A673 (cell line): ENCODE data around the gene PIPOX. TPM values are rescaled to one million over a fixed set of nuclear protein-coding genes. Genes with fewer than 3 reads are reported as not detected.

Experiments used
- BruUV-seq: library from RNA; stranded (reverse); fragments of 400-500 nt; replicated peaks from 2 replicates; lab custom pipeline; 2021; lab: Mats Ljungman, UMichigan
- CTCF ChIA-PET: fragments of 300-600 bp; sonication (Branson Sonifier 250); formaldehyde crosslinking; loops from one replicate; lab custom pipeline; 2022; ENCODE audit warnings: antibody characterized with exemption; lab: Charles Lee
- POLR2A ChIA-PET: fragments of 300-600 bp; sonication (Branson Sonifier 250); formaldehyde crosslinking; loops from one replicate; lab custom pipeline; 2022; ENCODE audit warnings: antibody characterized with exemption; ENCODE audit not compliant: low non-redundant PET; lab: Charles Lee
- DNase-seq: peaks from one replicate; pipeline ENCODE4 v3.0.0-alpha.2; 2015; ENCODE audit warnings: low spot score
- H3K27ac ChIP-seq: fragments of 200-600 bp; sonication (generic); 2 replicates; pipeline ENCODE4 v1.5.1; 2016; ENCODE audit warnings: mixed run types, low read depth, mild to moderate bottlenecking, mixed read lengths, antibody characterized with exemption, low read length; ENCODE audit not compliant: poor library complexity, severe bottlenecking
- H3K27me3 ChIP-seq: fragments of 200-600 bp; sonication (generic); replicated peaks from 2 replicates; pipeline ENCODE4 v1.6.1; 2017; ENCODE audit warnings: mixed run types, low read depth, mild to moderate bottlenecking, mixed read lengths, antibody characterized with exemption, low read length; ENCODE audit not compliant: insufficient read depth, poor library complexity
- H3K36me3 ChIP-seq: fragments of 200-600 bp; sonication (generic); 2 replicates; pipeline ENCODE4 v1.6.1; 2016; ENCODE audit warnings: mixed run types, mild to moderate bottlenecking, mixed read lengths, antibody characterized with exemption, low read length; ENCODE audit not compliant: insufficient read depth, poor library complexity, severe bottlenecking
- H3K4me1 ChIP-seq: fragments of 200-600 bp; sonication (generic); 2 replicates; pipeline ENCODE4 v1.6.1; 2017; ENCODE audit warnings: mixed run types, mild to moderate bottlenecking, mixed read lengths, antibody characterized with exemption, low read length; ENCODE audit not compliant: insufficient read depth, poor library complexity, severe bottlenecking
- H3K4me3 ChIP-seq: fragments of 200-600 bp; sonication (generic); 2 replicates; pipeline ENCODE4 v1.5.1; 2016; ENCODE audit warnings: low read depth, mixed run types, mild to moderate bottlenecking, mixed read lengths, low read length; ENCODE audit not compliant: poor library complexity, severe bottlenecking
- H3K9me3 ChIP-seq: fragments of 200-600 bp; sonication (generic); 2 replicates; pipeline ENCODE4 v1.6.1; 2016; ENCODE audit warnings: mixed run types, low read depth, mild to moderate bottlenecking, mixed read lengths, antibody characterized with exemption, low read length; ENCODE audit not compliant: poor library complexity, severe bottlenecking
- CTCF ChIP-seq: fragments of 300-800, 200-600 bp; sonication (generic); conservative IDR thresholded peaks from 2 replicates; pipeline ENCODE4 v1.5.1; 2017; ENCODE audit warnings: low read depth, mild to moderate bottlenecking, antibody characterized with exemption, low read length, moderate library complexity, mixed read lengths
- EZH2 ChIP-seq: fragments of 200-600 bp; sonication (generic); IDR thresholded peaks from 2 replicates; pipeline ENCODE4 v1.6.1; 2017; ENCODE audit warnings: borderline replicate concordance, low read depth, mild to moderate bottlenecking, mixed read lengths, antibody characterized with exemption, low read length; ENCODE audit not compliant: poor library complexity, severe bottlenecking
- intact Hi-C: fragments of 100-400 bp; cut with micrococcal nuclease; formaldehyde crosslinking; loops from one replicate; pipeline ENCODE4 v1.10.0; 2022; ENCODE audit not compliant: unreplicated experiment
- total RNA-seq: library from RNA; stranded (reverse); gene quantifications from 2 replicates; pipeline ENCODE4 v1.2.3, GENCODE V29; 2021

The PIPOX gene
- total RNA-seq, 1 experiment from 2014 or later, result 8.8 TPM

GRCh38 chr17:29021226-29021625 is 21.7 kb upstream of the PIPOX start:
- ChIA-PET CTCF (no interaction called here), POLR2A (no interaction called here)
- Histone ChIP-seq H3K27ac (no peak overlapping the region), H3K36me3 (no peaks in the 10 kb centered on the region), H3K4me1 (peaks cover 24% of the 10 kb centered on the region), H3K27me3 (no peaks in the 10 kb centered on the region), H3K4me3 (no peak overlapping the region), H3K9me3 (no peaks in the 10 kb centered on the region)
- intact Hi-C loops, result no loop called here
- TF ChIP-seq EZH2, result no peak
- no peak for TF ChIP-seq CTCF
- DNase-seq, result no peak
- no TSS peak for BruUV-seq

GRCh38 chr17:29022074-29022473 is 20.9 kb upstream of the PIPOX start:
- Histone ChIP-seq H3K9me3 (no peaks in the 10 kb centered on the region), H3K27me3 (no peaks in the 10 kb centered on the region), H3K4me3 (no peak overlapping the region), H3K4me1 (peaks cover 16% of the 10 kb centered on the region), H3K36me3 (no peaks in the 10 kb centered on the region), H3K27ac (no peak overlapping the region)
- no TSS peak for BruUV-seq
- TF ChIP-seq CTCF (no peak), EZH2 (no peak)
- intact Hi-C loops, result no loop called here
- ChIA-PET POLR2A (no interaction called here), CTCF (no interaction called here)
- DNase-seq, result no peak

- BruUV-seq, result no TSS peak
- Histone ChIP-seq H3K27me3 (no peaks in the 10 kb centered on the region), H3K4me1 (peaks cover 17% of the 10 kb centered on the region), H3K4me3 (no peak overlapping the region), H3K9me3 (no peaks in the 10 kb centered on the region), H3K36me3 (no peaks in the 10 kb centered on the region), H3K27ac (no peak overlapping the region)
- intact Hi-C loops, result no loop called here
- DNase-seq, result no peak
- TF ChIP-seq EZH2 (no peak), CTCF (no peak)
- ChIA-PET CTCF (no interaction called here), POLR2A (interaction anchor here (0.6 kb wide), 1 partner anchor 579 kb away, joined by 3 read pairs; no protein-coding TSS in a partner anchor)
Measured at GRCh38 chr17:29024316-29024952, 18.5 kb upstream of the PIPOX start.
